ENCODE data around the gene RRP36.

The RRP36 gene

GRCh38 chr6:43074847-43075669, 53.6 kb downstream of the RRP36 start:
- Histone ChIP-seq H3K4me3 (peak overlapping the region; percentile 78; the same call in 1 of the 2 replicates), H3K9me3 (ENCODE audit: low read depth, low read length) (no peaks in the 10 kb centered on the region), H3K36me3 (ENCODE audit: insufficient read depth, low read length) (no peaks in the 10 kb centered on the region), H3K27ac (peak overlapping the region; percentile 78), H3K9ac (ENCODE audit: insufficient read length) (peak overlapping the region; percentile 49)
- TF ChIP-seq FOXP2 (optimal IDR thresholded peaks at IDR 0.05; ENCODE audit: control extremely low read depth, extremely low read length, insufficient read depth) (no peak), EZH2 (IDR thresholded peaks at IDR 0.05) (no peak), POLR2AphosphoS5 (IDR thresholded peaks at IDR 0.05; ENCODE audit: borderline replicate concordance, low read depth, low read length) (no peak)
- DNase-seq (ENCODE audit: low read depth, low spot score), result no peak

GRCh38 chr6:43075670-43076463, 54.4 kb downstream of the RRP36 start, which contains the start of gene PTK7:
TSS of gene PTK7 (plus strand) at chr6:43076314. CDS start at chr6:43076489, 175 bp downstream.
- Histone ChIP-seq H3K9ac (ENCODE audit: insufficient read length) (peak within 1 kb of the TSS; percentile 92), H3K4me3 (peak within 1 kb of the TSS; percentile 98), H3K27ac (peak within 1 kb of the TSS; percentile 78), H3K36me3 (ENCODE audit: insufficient read depth, low read length) (no peaks in the 10 kb centered on the region), H3K9me3 (ENCODE audit: low read depth, low read length) (no peaks in the 10 kb centered on the region)
- TF ChIP-seq EZH2 (IDR thresholded peaks at IDR 0.05) (no peak), POLR2AphosphoS5 (IDR thresholded peaks at IDR 0.05; ENCODE audit: borderline replicate concordance, low read depth, low read length) (peak; percentile 73)
- no peak for DNase-seq (ENCODE audit: low read depth, low spot score)

GRCh38 chr6:43076464-43077332, 55.3 kb downstream of the RRP36 start:
- no peak for TF ChIP-seq EZH2 (IDR thresholded peaks at IDR 0.05)
- TF ChIP-seq POLR2AphosphoS5 (IDR thresholded peaks at IDR 0.05; ENCODE audit: borderline replicate concordance, low read depth, low read length), result no peak
- TF ChIP-seq FOXP2 (optimal IDR thresholded peaks at IDR 0.05; ENCODE audit: control extremely low read depth, extremely low read length, insufficient read depth), result no peak
- DNase-seq (ENCODE audit: low read depth, low spot score), result no peak
- Histone ChIP-seq H3K4me3 (peak overlapping the region; percentile 98), H3K9ac (ENCODE audit: insufficient read length) (peak overlapping the region; percentile 92), H3K9me3 (ENCODE audit: low read depth, low read length) (no peaks in the 10 kb centered on the region), H3K36me3 (ENCODE audit: insufficient read depth, low read length) (no peaks in the 10 kb centered on the region), H3K27ac (peak overlapping the region; percentile 25; the same call in 1 of the 2 replicates)

GRCh38 chr6:43077333-43077809, 55.9 kb downstream of the RRP36 start:
- no peak for DNase-seq (ENCODE audit: low read depth, low spot score)
- no peak for TF ChIP-seq EZH2 (IDR thresholded peaks at IDR 0.05)
- TF ChIP-seq FOXP2 (optimal IDR thresholded peaks at IDR 0.05; ENCODE audit: control extremely low read depth, extremely low read length, insufficient read depth), result no peak
- TF ChIP-seq POLR2AphosphoS5 (IDR thresholded peaks at IDR 0.05; ENCODE audit: borderline replicate concordance, low read depth, low read length), result no peak
- H3K27ac ChIP-seq, result no peak overlapping the region

GRCh38 chr6:43077981-43078511, 56.6 kb downstream of the RRP36 start:
- Histone ChIP-seq H3K9ac (ENCODE audit: insufficient read length) (peak overlapping the region; percentile 39), H3K4me3 (peak overlapping the region; percentile 98), H3K9me3 (ENCODE audit: low read depth, low read length) (no peaks in the 10 kb centered on the region), H3K27ac (no peak overlapping the region), H3K36me3 (ENCODE audit: insufficient read depth, low read length) (no peaks in the 10 kb centered on the region)
- no peak for TF ChIP-seq FOXP2 (optimal IDR thresholded peaks at IDR 0.05; ENCODE audit: control extremely low read depth, extremely low read length, insufficient read depth)
- no peak for TF ChIP-seq EZH2 (IDR thresholded peaks at IDR 0.05)
- TF ChIP-seq POLR2AphosphoS5 (IDR thresholded peaks at IDR 0.05; ENCODE audit: borderline replicate concordance, low read depth, low read length), result no peak
- DNase-seq (ENCODE audit: low read depth, low spot score), result no peak

More at GRCh38 chr6:43077333-43077809, 55.9 kb downstream of the RRP36 start:
- no peaks in the 10 kb centered on the region for H3K9me3 ChIP-seq (ENCODE audit: low read depth, low read length)
- H3K4me3 ChIP-seq, result peak overlapping the region; percentile 98
- peak overlapping the region; percentile 92 for H3K9ac ChIP-seq (ENCODE audit: insufficient read length)
- H3K36me3 ChIP-seq (ENCODE audit: insufficient read depth, low read length), result no peaks in the 10 kb centered on the region

GRCh38 chr6:43078691-43079090, 57.3 kb downstream of the RRP36 start:
- Histone ChIP-seq H3K4me3 (no peak overlapping the region), H3K9ac (ENCODE audit: insufficient read length) (no peak overlapping the region), H3K9me3 (ENCODE audit: low read depth, low read length) (no peaks in the 10 kb centered on the region), H3K27ac (no peak overlapping the region), H3K36me3 (ENCODE audit: insufficient read depth, low read length) (no peaks in the 10 kb centered on the region)
- no peak for DNase-seq (ENCODE audit: low read depth, low spot score)
- TF ChIP-seq EZH2 (IDR thresholded peaks at IDR 0.05) (no peak), POLR2AphosphoS5 (IDR thresholded peaks at IDR 0.05; ENCODE audit: borderline replicate concordance, low read depth, low read length) (no peak), FOXP2 (optimal IDR thresholded peaks at IDR 0.05; ENCODE audit: control extremely low read depth, extremely low read length, insufficient read depth) (no peak)

All from SK-N-MC (cell line).